Non-pigmented ciliary epithelial cell (primary cell): ENCODE data around the gene HOXA6.

Experiments
- DNase-seq: peaks from one replicate; pipeline ENCODE4 v3.0.0-alpha.2; 2010; ENCODE audit warnings: low read depth

The HOXA6 gene

GRCh38 chr7:27172823-27173510 is 25.4 kb upstream of the HOXA6 start:
- no peak for DNase-seq

- DNase-seq: no peak
These were observed 24.8 kb upstream of the HOXA6 start for GRCh38 chr7:27172315-27172774.

GRCh38 chr7:27171637-27172314 is 24.2 kb upstream of the HOXA6 start:
- DNase-seq: no peak

- DNase-seq: no peak
These were observed 23.7 kb upstream of the HOXA6 start for GRCh38 chr7:27171325-27171636.

GRCh38 chr7:27170426-27171324 is 23.1 kb upstream of the HOXA6 start:
- no peak for DNase-seq

- DNase-seq: no peak
These were observed 22.3 kb upstream of the HOXA6 start for GRCh38 chr7:27169658-27170425.

- DNase-seq: no peak
These were observed 20.8 kb upstream of the HOXA6 start for GRCh38 chr7:27168265-27168947.

- no peak for DNase-seq
These were observed 20.3 kb upstream of the HOXA6 start for GRCh38 chr7:27167916-27168264.

- no peak for DNase-seq
These were observed 19.2 kb upstream of the HOXA6 start for GRCh38 chr7:27166531-27167505.

- DNase-seq: no peak
These were observed 18.5 kb upstream of the HOXA6 start for GRCh38 chr7:27165996-27166530.

- no peak for DNase-seq
These were observed 17.8 kb upstream of the HOXA6 start, which contains the start of gene HOXA9 for GRCh38 chr7:27165089-27165995. HOXA9 (minus strand) TSS chr7:27165537; CDS start chr7:27165457, 80 bp downstream.

GRCh38 chr7:27164367-27165088 is 17.0 kb upstream of the HOXA6 start:
- DNase-seq: no peak

GRCh38 chr7:27164045-27164366 is 16.4 kb upstream of the HOXA6 start:
- DNase-seq: no peak

GRCh38 chr7:27163288-27164044 is 15.9 kb upstream of the HOXA6 start:
- no peak for DNase-seq

- no peak for DNase-seq
These were observed 15.2 kb upstream of the HOXA6 start for GRCh38 chr7:27162561-27163287.

GRCh38 chr7:27161721-27162560 is 14.4 kb upstream of the HOXA6 start:
- no peak for DNase-seq
